Activated CD4-positive, alpha-beta T cell treated with anti-CD3 and anti-CD28 coated beads for 24 hours (primary cell): ENCODE measurements around the gene HM13.
"Not testable (repeated sequence)": the region's sequence is repeated elsewhere in the genome, so short reads cannot be mapped to it uniquely, and the experiment has no call there.

ENCODE experiments used
- DNase-seq, 2 donors: peaks; one replicate each; pipeline ENCODE4 v3.0.0-alpha.2; 2020; ENCODE audit warnings: low read depth in 2 of 2

The HM13 gene

DNA sequence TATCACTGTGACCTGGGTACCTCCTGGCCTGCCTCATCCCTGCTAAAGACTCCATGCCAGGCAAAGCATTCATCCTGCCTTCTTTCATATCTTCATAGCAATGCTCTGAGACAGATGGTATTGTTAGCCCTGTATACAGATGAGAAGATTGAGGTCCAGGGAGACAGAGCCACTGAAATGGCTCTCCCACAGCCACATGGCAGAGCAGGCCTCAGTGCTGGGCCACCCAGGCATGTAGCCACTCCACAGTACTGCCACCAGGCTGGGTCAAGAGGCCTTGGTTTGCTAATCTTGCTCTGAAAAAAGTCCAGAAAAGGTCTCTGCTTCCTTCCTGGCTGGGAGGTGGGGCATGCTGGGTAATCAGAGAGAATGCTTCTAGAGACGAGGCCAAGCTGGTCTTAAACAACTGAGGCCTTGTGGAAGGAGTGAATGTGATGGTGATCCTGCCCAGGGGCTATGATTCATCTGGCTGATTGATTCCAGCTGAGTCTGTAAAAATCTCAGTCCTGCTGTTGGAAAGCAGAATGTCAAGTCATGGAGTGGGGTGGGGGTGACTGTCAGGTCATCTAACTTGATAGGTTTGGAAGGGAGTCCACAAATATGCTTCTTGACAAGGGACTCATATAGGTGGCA, 29.8 kb downstream of the HM13 start:
- no peak for DNase-seq

GRCh38 chr20:31544600-31544999, 30.4 kb downstream of the HM13 start:
- DNase-seq = no peak

GRCh38 chr20:31545621-31546040, 31.4 kb downstream of the HM13 start:
- DNase-seq = not testable (repeated sequence)

- DNase-seq = peak; percentile 67 to 74
Observed at GRCh38 chr20:31547017-31547675, 32.9 kb downstream of the HM13 start.

DNA sequence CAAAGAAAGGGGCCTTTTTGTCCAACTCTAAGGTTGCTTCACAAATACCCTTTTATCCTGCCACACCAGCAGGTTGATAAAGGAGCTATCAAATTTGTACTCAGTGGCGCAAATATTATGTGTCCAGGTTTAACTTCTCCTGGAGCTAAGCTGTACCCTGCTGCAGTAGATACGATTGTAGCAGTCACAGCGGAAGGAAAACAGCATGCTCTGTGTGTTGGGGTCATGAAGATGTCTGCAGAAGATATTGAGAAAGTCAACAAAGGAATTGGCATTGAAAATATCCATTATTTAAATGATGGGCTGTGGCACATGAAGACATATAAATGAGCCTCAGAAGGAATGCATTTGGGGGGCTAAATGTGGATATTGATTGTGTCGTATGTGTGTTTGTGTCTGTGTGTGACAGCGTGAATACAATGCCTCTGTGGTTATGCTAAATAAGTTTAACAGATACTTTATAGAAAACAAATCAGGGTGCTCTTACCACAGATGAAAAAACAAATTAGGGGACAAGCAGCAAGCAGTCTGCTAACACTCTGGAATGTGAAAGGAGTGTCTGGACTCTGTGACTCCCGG, 33.6 kb downstream of the HM13 start:
- no peak for DNase-seq

DNA sequence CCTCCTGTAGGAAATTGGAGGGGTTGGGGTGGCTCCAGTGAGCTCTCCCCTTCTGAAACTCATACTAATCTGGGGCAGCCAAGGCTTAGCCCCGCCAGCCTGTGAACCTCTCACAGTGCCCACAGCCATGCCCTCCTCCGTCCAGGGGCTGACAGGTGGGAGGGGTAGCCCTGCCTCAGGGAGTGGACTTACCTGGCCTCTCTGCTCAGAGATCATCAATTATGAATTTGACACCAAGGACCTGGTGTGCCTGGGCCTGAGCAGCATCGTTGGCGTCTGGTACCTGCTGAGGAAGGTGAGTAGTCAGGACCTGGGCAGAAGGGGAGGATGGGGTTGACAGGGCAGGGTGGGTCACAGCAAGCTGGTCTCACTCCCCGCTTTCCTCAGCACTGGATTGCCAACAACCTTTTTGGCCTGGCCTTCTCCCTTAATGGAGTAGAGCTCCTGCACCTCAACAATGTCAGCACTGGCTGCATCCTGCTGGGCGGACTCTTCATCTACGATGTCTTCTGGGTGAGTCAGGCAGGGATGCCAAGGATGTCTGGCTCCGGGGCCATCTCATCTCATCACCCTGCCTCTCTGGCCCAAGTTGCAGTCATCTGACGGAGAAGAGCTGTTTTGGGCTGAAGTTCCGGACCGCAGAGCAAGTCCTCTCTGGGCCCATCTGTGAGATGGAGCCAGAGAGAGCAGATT, 34.7 kb downstream of the HM13 start:
- no peak for DNase-seq

DNA sequence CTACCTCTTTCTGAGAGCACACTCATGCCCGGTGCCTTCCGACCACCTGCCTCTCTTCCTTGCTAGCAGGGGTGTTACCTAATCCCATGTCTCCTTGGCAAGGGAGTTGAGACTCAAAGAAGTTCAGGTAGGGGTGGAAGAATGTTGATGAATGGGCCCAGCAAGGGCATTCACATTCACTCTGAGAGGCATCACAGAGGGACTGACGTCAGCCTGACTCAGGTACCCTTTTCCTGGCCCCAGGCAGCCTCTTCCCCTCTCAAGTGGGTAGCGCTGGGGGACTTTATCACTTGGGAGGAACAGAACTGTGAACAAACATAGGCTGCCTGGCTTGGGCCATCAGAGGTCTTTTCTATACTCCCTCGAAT, 35.3 kb downstream of the HM13 start:
- DNase-seq = no peak

- no peak for DNase-seq
Observed at GRCh38 chr20:31550099-31550498, 35.9 kb downstream of the HM13 start.

DNA sequence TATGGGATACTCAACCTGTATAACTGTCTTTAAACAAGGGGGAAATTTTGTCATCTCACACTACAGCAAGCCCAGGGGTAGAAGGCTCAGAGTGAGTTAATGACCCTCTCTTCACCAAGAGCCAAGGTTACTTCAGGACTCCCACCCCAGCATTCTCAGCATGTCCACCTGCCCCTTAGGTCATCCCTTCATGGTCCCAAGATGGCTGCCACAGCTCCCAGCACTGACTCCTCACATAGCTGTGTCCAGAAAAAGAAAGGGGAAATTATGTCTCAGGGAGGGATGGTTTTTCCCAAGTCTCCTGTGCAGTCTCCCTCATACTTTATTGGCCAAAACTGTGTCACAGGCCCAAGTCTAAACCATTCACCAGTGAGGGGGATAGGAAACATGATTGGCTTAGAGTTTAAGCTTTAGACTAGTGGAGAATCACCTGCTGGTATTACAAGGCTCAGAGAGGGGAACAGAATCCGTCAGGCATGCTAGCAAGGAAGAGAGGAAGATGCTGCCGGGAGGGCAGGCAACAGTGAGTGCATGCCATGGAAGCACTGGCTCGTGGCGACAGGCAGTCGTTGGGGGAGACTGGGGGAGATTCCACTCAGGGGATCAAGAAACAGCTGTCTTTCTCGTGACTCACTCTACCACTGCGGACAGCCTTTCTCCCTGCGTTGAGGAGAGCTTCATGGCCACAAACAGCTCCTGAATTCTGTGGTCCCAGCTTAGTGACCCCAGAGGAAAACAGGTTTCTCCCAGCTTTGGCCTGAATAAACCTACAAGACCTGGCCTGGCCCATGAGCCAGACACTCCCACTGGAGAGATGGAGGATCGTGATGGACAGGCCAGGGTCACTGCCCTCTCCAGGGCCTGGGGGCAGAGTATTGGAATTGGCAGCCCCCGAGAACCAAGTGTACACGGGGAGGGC, 37.2 kb downstream of the HM13 start:
- DNase-seq = no peak

- DNase-seq = no peak
Observed at GRCh38 chr20:31555203-31555775, 41.0 kb downstream of the HM13 start.

GRCh38 chr20:31559704-31560093, 45.5 kb downstream of the HM13 start:
- DNase-seq = no peak

- DNase-seq = peak; percentile 59 to 68
Observed at GRCh38 chr20:31560094-31560745, 46.0 kb downstream of the HM13 start.

DNA sequence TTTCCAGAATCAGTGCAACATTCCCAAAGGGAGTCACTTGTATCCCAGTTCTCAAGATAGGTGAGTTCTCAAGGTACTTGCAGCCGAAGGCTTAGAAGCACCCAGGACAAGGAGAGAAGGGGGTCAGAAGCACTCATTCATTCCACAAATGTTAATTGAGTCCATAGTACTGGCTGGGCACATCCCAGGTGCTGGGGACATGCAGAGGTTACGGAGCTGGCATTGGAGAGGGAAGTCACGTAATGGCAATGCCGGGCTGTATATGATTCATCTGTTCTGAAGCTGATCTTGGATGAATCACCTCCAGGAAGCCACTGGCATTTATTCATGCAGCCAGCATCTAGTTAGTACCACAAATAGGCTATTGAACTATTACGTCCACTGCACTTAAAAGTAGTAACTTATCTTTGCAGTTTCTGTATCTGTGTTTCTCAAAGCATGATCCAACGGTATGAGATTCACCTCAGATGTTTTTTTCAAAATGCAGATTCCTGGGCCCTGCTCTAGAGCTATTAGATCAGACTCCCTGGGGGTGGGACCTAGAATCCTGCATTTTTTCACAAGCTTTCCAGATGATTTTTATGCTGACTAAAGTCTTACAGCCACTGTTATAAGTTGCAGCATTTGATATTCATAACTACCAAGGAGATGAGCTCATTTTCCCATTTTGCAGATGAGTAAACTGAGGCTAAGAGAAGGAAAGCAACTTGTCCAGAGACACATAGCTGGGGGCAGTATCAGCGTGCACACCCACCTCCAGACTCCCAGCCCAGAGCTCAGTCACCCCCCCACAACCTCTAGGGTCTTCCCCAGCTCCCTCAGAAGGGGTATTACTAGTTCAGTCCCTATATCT, 46.7 kb downstream of the HM13 start:
- DNase-seq = no peak

GRCh38 chr20:31562241-31562640, 48.0 kb downstream of the HM13 start:
- no peak for DNase-seq

DNA sequence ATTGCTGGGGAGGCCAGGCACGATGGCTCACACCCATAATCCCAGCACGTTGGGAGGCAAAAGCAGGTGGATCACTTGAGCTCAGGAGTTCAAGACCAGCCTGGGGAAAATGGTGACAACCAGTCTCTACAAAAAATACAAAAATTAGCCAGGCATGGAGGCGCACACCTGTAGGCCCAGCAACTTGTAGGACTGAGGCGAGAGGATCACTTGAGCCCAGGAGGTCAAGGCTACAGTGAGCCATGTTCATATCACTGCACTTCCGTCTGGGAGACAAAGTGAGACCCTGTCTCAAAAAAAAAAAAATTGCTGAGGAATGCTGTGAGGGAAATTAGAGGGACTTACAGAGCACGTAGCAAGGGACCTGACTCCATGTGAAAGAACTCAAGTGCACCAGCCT, 50.0 kb downstream of the HM13 start:
- no peak for DNase-seq

DNA sequence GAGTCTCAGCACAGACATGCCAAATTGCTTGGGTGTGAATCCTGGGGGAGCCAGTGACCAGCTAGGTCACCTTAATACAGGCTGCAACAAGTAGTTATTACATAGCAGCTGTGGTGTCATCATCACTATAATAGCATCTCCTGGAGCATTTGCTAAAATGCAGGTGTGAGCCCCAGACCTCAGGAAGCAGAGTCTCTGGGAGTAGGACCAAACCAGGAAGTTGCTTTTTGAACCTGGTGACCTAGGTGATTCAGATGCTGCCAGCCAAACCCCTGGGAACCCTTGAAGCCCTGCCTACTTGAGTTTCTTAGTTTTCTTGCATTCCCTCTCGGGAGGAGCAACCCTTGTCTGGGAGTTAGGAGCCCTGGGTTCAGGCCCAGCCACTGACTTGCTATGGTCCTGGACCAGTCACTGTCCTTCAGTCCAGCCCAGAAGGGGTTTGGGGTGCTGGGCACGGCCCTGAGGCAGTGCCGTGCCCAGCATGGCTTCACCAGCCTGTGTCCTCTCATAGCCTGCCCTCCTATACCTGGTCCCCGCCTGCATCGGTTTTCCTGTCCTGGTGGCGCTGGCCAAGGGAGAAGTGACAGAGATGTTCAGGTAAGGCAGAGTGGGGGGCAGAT, 51.6 kb downstream of the HM13 start:
- no peak for DNase-seq

- no peak for DNase-seq
Observed at GRCh38 chr20:31566319-31566657, 52.0 kb downstream of the HM13 start.

DNA sequence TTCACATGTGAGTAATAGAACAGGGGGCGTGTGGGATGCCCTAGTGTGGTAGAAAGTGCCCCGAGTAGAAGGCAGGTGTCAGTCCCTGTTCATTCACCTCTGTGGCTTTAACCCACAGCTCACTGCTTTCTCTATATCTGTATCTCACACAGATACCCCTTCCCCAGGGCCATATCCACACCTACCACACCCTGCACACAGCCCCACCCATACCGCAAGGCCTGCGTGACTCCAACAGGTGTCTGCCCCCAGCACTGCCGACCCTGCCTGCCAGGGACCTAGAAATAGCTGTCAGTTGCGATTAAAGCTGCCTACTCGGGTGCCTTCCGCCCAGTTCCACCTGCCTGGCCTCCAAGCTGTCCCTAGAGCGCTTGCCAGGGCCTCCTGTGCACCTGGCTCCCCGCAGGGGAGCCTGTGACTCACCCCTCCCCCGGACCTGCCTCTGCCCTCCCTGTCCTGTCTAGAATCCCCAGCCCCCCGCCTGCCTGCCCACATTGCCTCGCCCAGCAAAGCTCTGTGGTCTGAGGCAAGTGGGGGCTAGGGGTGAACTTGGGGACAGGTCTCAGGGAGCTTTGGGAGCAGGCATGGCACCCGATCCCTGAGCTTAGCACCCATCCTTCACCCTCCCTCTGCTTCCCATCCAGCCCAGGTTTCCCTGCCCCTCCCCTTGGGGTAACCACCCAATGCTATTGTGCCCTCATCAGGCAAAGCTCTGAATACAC, 52.6 kb downstream of the HM13 start:
- DNase-seq = no peak

DNA sequence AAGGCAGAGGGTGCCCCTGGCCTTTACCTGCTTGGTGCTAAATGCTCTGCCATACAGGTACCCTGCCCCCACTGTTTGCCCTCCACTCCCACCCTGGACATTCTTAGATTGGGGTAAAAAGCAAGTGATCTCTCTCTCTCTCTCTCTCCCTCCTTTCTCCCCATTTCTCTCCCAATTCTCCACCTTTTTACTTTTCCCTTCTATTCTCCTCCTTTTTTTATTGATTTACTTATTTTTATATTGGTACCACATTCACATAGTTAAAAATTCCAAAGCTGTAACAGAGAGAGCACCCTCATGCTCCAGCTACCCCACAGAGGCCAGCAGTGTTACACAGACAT, 53.1 kb downstream of the HM13 start:
- DNase-seq = no peak
